Sciatic nerve (tissue), 2 donors: ENCODE measurements around the gene GPR132. TPM values are rescaled to one million over a fixed set of nuclear protein-coding genes. Genes with fewer than 3 reads are reported as not detected.
"Not testable (repeated sequence)": the region's sequence is repeated elsewhere in the genome, so short reads cannot be mapped to it uniquely, and the experiment has no call there.

ENCODE experiments used
- ATAC-seq: fragments of 200-7000 bp; cut with Tn5 transposase; one replicate; pipeline ENCODE4 v1.9.1; 2020; ENCODE audit warnings: mild to moderate bottlenecking, moderate library complexity
- DNase-seq: peaks from one replicate; pipeline ENCODE4 v3.0.0-alpha.2; 2020; ENCODE audit warnings: low spot score
- intact Hi-C: fragments of 100-400 bp; cut with DNase I; formaldehyde crosslinking; loops from one replicate; pipeline ENCODE4 v1.14.2; 2022
- total RNA-seq: library from RNA; stranded (reverse); fragmentation: NEBNext Ultra II Directional; extraction: Animal tissue kit (Norgen Biotek cat#: 25700); gene quantifications from one replicate; pipeline ENCODE4 v1.2.1, GENCODE V29; 2021
- donor health status: DM: no; HTN: no; CAD: no.
- donor health status: DM: no; HTN: no; CAD: no.

Gene GPR132
- total RNA-seq, 1 donor from 2014 or later: 3.2 TPM

- ATAC-seq: no peak
- intact Hi-C loops: loop anchor here (10.0 kb wide), 1 partner anchor 1071 kb away; no protein-coding TSS in a partner anchor
- DNase-seq: no peak
Measured at GRCh38 chr14:105053421-105053820, 11.8 kb downstream of the GPR132 start.

DNA sequence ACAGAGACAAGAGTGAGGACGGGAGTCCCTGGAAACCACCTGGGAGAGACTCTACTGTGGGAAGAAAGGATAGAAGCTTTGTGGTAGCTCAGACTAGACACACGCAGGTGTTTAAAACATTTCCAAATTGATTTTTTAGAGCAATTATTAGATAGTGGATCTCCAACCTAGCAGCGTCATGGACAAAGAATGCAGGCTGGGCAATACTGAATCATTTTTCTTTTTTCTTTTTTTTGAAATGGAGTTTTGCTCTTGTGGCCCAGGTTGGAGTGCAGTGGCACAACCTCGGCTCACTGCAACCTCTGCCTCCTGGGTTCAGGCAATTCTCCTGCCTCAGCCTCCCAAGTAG lies 13.1 kb downstream of the GPR132 start:
- no peak for ATAC-seq
- intact Hi-C loops: loop anchor here (10.0 kb wide), 1 partner anchor 1073 kb away; no protein-coding TSS in a partner anchor
- DNase-seq: no peak

GRCh38 chr14:105051182-105052109 lies 13.8 kb downstream of the GPR132 start:
- intact Hi-C loops: loop anchor here (10.0 kb wide), 1 partner anchor 1073 kb away; no protein-coding TSS in a partner anchor
- ATAC-seq: no peak
- DNase-seq: no peak

- DNase-seq (no peak), ATAC-seq (no peak)
- intact Hi-C loops: loop anchor here (10.0 kb wide), 1 partner anchor 1074 kb away; no protein-coding TSS in a partner anchor
Measured at GRCh38 chr14:105050551-105050897, 14.7 kb downstream of the GPR132 start.

DNA sequence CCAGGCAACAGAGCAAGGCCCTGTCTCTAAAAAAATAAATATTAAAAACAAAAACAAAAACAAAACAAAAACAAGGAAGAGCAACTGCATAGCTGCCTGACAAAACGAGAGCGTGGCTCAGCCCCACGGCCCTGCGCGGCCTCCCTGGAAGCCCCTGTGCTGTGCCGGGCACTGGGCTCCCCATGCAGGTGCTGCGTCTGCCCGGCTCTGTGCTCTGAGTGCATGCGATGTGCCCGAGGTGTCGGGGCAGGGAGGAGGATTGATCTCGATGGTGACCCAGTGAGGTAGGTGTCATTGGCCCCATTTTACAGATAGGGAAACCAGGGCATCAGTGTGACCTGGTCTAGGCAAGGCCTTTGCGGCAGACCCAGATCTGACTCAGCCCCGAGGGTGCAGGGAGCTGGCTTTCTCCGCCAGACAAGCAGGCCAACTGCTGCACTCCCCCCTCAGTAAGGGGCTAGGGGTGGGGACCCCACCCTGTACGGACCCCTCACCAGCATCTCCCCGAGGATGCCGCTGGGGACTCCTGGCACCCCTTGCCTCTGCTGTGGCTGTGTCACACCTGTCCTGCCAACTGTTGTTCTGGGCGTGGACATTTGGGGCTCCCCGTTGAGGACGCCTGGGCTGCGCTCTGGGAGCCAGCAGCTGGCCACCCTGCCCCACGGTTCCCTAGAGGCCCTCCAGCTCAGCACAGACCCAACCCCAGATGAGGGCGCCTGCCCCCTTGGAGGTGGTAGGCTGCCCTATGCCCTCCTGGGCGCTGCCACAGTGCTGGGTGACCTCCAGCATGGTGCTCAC lies 15.3 kb downstream of the GPR132 start:
- ATAC-seq: no peak
- DNase-seq: no peak
- intact Hi-C loops: loop anchor here (10.0 kb wide), 2 partner anchors 155 to 1075 kb away; no protein-coding TSS in a partner anchor

- peak; percentile 6 for ATAC-seq
- intact Hi-C loops: loop anchor here (10.0 kb wide), 1 partner anchor 153 kb away; no protein-coding TSS in a partner anchor
Measured at GRCh38 chr14:105047283-105048016, 17.8 kb downstream of the GPR132 start.

DNA sequence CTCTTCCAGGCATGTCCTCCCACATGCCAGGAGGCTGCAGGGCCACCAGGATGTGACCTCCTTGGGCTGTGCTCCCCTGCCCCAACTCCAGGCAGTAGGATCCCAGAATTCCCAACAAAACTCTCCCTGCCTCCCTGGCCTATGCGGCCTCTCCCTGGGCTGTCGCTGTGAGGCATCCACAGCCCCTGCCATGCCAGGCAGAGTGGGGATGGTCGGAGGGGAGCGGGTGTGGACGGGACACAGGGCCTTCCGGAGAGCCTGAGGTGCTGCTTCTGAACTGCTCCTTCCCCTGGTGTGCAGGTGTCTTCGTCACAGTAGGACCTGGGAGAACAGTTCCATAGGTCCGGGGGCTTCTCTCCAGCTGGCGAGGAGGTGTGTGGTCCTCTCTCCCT lies 18.3 kb downstream of the GPR132 start:
- intact Hi-C loops: loop anchor here (10.0 kb wide), 1 partner anchor 152 kb away; no protein-coding TSS in a partner anchor
- ATAC-seq: no peak
- no peak for DNase-seq

More at GRCh38 chr14:105047283-105048016, 17.8 kb downstream of the GPR132 start:
- no peak for DNase-seq

DNA sequence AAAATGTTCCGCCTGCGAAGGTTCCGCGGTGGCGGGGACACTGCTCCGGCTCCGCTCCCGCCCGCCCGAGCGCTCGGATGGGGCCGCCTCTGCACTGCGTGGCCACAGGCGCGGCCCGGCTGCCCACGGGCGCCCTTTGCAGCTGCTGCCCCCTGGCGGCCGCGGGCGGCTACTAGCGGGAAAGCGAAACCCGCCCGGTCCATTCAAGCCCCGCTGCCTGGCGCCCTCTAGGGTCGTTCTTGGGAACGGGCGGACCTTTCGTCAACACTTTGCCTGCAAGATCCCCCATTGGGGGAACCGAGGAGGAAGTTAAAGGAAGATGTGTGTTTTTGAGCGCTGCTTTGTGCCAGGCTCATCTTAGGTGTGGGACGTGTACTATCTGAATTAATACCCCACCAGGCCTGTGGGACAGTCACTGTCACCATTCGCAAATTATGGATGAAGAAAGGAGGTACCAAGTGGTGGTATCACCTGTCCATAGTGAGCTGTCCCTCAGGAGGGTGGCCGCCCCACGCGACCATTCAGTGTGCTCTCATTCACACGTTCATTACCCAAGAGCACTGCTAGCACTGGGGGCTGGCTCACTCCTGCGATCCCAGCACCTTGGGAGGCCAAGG lies 19.4 kb downstream of the GPR132 start:
- ATAC-seq (peak; percentile 89), DNase-seq (peak; percentile 93)
- intact Hi-C loops: loop anchor here (10.0 kb wide), 1 partner anchor 151 kb away; no protein-coding TSS in a partner anchor

- DNase-seq (no peak), ATAC-seq (no peak)
- intact Hi-C loops: loop anchor here (10.0 kb wide), 1 partner anchor 149 kb away; no protein-coding TSS in a partner anchor
Measured at GRCh38 chr14:105043641-105044040, 21.6 kb downstream of the GPR132 start.

- DNase-seq (no peak), ATAC-seq (no peak)
- intact Hi-C loops: loop anchor here (10.0 kb wide), 1 partner anchor 148 kb away; no protein-coding TSS in a partner anchor
Measured at GRCh38 chr14:105042813-105043212, 22.4 kb downstream of the GPR132 start.

DNA sequence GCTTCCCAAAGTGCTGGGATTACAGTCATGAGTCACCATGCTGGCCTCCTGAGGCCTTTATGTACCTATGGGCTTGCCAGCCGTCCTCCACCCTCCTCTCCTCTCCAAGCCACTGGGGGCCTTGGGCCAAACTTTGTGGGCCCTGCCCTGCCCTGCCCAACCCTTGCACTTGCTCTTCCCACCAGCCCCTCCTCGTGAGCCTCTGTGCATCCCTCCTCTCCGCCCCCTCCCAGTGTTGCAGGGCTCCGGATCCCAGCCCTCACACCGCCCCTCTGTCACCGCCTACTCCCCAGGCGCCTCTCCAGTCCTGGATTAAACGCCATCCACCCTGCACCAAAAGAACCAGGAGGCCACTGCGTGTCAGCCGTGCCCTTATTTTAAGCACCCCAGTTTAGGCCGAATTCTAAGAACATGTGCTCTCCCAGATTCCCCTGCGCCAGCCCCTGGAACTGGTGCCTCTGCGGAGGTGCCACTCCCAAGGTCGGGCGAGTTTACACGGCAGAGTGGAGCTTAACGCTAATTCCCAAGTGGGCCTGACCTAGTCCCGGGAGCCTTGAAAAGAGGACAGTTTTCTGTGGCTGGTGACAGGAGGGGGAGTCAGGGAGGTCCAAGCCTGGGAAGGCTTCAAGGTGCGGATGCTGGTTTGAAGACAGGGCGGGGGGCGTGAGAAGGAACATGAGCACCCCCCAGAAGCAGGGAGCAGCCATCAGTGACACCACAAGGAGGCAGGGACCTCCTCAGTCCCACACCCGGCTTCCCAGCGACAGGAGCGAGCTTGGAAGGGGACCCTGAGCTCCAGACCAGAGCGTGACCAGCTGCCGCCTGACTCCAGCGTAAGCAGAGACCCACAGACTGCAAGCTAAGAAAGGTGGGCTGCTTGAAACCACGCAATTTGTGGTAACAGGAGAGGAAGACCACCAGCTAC lies 23.1 kb downstream of the GPR132 start:
- DNase-seq (no peak), ATAC-seq (no peak)
- intact Hi-C loops: loop anchor here (10.0 kb wide), 1 partner anchor 147 kb away; no protein-coding TSS in a partner anchor

DNA sequence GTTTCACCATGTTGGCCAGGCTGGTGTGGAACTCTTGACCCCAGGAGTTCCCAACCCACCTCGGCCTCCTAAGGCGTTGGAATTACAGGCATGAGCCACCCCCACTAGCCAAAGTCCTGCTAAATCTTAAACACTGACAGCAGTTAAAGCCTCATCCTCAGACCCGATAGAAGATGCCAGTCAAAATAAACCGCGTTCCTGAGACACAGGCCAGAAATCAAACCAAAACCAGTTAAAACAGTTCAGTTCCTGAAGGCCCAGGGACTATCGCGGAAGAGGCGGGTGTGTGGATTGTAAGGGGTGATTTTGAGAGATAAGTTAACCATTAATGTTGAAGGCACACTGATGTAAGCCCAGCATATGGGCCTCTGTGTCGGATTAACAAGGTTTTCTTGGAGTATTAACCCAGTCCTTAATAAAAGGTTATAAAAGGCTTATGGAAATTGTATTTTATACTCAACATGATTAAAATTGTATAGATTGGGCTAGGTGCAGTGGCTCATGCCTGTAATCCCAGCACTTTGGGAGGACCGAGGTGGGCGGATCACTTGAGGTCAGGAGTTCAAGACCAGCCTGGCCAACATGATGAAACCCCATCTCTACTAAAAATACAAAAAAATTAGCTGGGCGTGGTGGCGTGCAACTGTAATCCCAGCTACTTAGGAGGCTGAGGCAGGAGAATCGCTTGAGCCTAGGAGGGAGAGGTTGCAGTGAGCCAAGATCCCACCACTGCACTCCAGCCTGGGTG lies 25.6 kb downstream of the GPR132 start:
- DNase-seq (no peak), ATAC-seq (no peak)
- intact Hi-C loops: loop anchor here (10.0 kb wide), 1 partner anchor 145 kb away; no protein-coding TSS in a partner anchor

- DNase-seq, ATAC-seq, intact Hi-C loops: not testable (repeated sequence)
Measured at GRCh38 chr14:105035616-105036015, 29.6 kb downstream of the GPR132 start.

- no peak for DNase-seq
- intact Hi-C loops: no loop called here
- no peak for ATAC-seq
Measured at GRCh38 chr14:105034315-105035039, 30.8 kb downstream of the GPR132 start.

GRCh38 chr14:105033412-105033900 lies 31.8 kb downstream of the GPR132 start:
- intact Hi-C loops, ATAC-seq: not testable (repeated sequence)

More at GRCh38 chr14:105033412-105033900, 31.8 kb downstream of the GPR132 start:
- not testable (repeated sequence) for DNase-seq
